Kidney (tissue), 14 donors: ENCODE data around the gene CCDC184. TPM values are rescaled to one million over a fixed set of nuclear protein-coding genes. Genes with fewer than 3 reads are reported as not detected.
A peak's percentile ranks its signal among the peaks of the same experiment; 100 is the strongest.

ENCODE experiments used
- DNase-seq, 5 donors: peaks; one replicate each; pipeline ENCODE4 v3.0.0-alpha.2; 2013 to 2020
- FAIRE-seq: peaks from 2 replicates; lab custom pipeline; 2012; peaks lifted over from hg19 to GRCh38; lab: Jason Lieb, UNC
- H3K27ac ChIP-seq, 2 donors: one replicate each; pipeline ENCODE4 v1.7.0; 2013; ENCODE audit warnings: low read depth in 2 of 2, low read length in 2 of 2, inconsistent platforms in 1 of 2
- H3K27me3 ChIP-seq: one replicate; pipeline ENCODE4 v1.7.1; 2013; ENCODE audit warnings: low read length, inconsistent platforms; ENCODE audit not compliant: control insufficient read depth, insufficient read depth
- H3K36me3 ChIP-seq, 3 donors: one replicate each; pipeline versions ENCODE4 v1.7.0 to v1.7.1; 2013; ENCODE audit warnings: low read length in 3 of 3, control low read depth in 1 of 3, inconsistent platforms in 1 of 3; ENCODE audit not compliant: insufficient read depth in 3 of 3, control insufficient read depth in 2 of 3
- H3K4me1 ChIP-seq, 3 donors: one replicate each; pipeline versions ENCODE4 v1.7.0 to v1.7.1; 2013; ENCODE audit warnings: low read length in 3 of 3, inconsistent platforms in 1 of 3, low read depth in 1 of 3; ENCODE audit not compliant: control insufficient read depth in 2 of 3, insufficient read depth in 2 of 3
- H3K4me3 ChIP-seq, 3 donors: one replicate each; pipeline versions ENCODE4 v1.7.0 to v1.8.1; 2013; ENCODE audit warnings: low read length in 3 of 3, control low read depth in 1 of 3, inconsistent platforms in 1 of 3
- H3K9ac ChIP-seq, 3 donors: one replicate each; pipeline versions ENCODE4 v1.7.0 to v1.7.1; 2013; ENCODE audit warnings: low read length in 3 of 3, control low read depth in 1 of 3, inconsistent platforms in 1 of 3
- H3K9me3 ChIP-seq, 3 donors: one replicate each; pipeline versions ENCODE4 v1.7.0 to v1.7.1; 2013; ENCODE audit warnings: low read length in 3 of 3, control low read depth in 1 of 3, inconsistent platforms in 1 of 3; ENCODE audit not compliant: control insufficient read depth in 2 of 3, insufficient read depth in 1 of 3
- CTCF ChIP-seq: IDR thresholded peaks from 3 replicates; pipeline ENCODE4 v1.5.1; 2012; ENCODE audit warnings: mild to moderate bottlenecking, moderate library complexity, borderline replicate concordance; ENCODE audit not compliant: insufficient read depth; ENCODE audit errors: extremely low read depth
- intact Hi-C: fragments of 100-400 bp; cut with DNase I; formaldehyde crosslinking; loops from one replicate; pipeline ENCODE4 v1.11.1; 2022
- polyA plus RNA-seq: library from polyadenylated mRNA; stranded (reverse); fragments of 350-450 nt; fragmentation: Illumina TruSeq; extraction: RNeasy Lipid Tissue Mini Kit (QIAGEN cat#74804); gene quantifications from one replicate; pipeline ENCODE4 v1.2.3, GENCODE V29; 2014; ENCODE audit warnings: low read depth, low replicate concordance; ENCODE audit not compliant: insufficient read depth
- total RNA-seq: library from RNA; stranded (reverse); fragmentation: NEBNext Ultra II Directional; extraction: Animal tissue kit (Norgen Biotek cat#: 25700); gene quantifications from one replicate; pipeline ENCODE4 v1.2.1, GENCODE V29; 2021
- donor health status: control.
- donor health status: control.
- donor health status: control.
- donor health status: control.
- donor health status: control.
- donor health status: DM: yes; HTN: yes; CAD: no.
- donor health status: Normal renal cell carcinoma (clear cell type).

CCDC184 gene
- total and polyA plus RNA-seq, 2 donors from 2014 or later: 1.7 to 2.0 TPM

DNA sequence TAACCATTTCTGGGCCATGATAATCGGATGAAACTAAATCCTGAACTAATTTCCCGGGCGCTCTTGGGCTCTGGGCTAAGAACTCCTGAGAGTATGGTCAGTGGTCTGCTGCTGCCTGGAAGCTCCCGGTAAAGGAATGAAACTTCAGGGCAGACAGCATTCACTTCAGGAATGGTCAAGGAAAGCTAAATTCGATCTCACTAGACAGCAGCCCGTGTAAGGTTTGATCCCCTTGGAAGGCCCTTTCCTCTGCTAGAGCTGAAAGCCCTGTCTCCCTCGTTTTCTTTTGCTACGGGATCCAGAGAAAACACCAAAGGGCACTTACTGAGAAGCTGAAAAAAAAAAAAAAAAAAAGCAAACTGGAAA, 26.8 kb upstream of the CCDC184 start:
- Histone ChIP-seq H3K9ac (peak overlapping the region; percentile 43 to 99 (median 93)), H3K27me3 (no peaks in the 10 kb centered on the region), H3K9me3 (no peaks in the 10 kb centered on the region), H3K36me3 (peaks cover 0 to 15% (median 7%) of the 10 kb centered on the region in 3 donors), H3K4me3 (peak overlapping the region; percentile 98 to 100 (median 98)), H3K27ac (peak overlapping the region in 1 of 2 donors; percentile 87), H3K4me1 (peaks cover 0 to 2% (median 0%) of the 10 kb centered on the region in 3 donors)
- intact Hi-C loops: no loop called here
- DNase-seq (no peak), FAIRE-seq (no peak)
- TF ChIP-seq CTCF: no peak

GRCh38 chr12:48157018-48157888, 26.2 kb upstream of the CCDC184 start, which contains the start of gene ASB8:
Gene ASB8 (minus strand): TSS chr12:48157515. CDS start chr12:48153496, 4,019 bp downstream.
- intact Hi-C loops: no loop called here
- no peaks in the 10 kb centered on the region for H3K27me3 ChIP-seq
- FAIRE-seq: no peak
- no peaks in the 10 kb centered on the region for H3K9me3 ChIP-seq
- no peak for TF ChIP-seq CTCF
- DNase-seq: peak; percentile 99 to 100 (median 99)
- peaks cover 0 to 2% (median 0%) of the 10 kb centered on the region in 3 donors for H3K4me1 ChIP-seq
- H3K36me3 ChIP-seq: peaks cover 0 to 11% (median 5%) of the 10 kb centered on the region in 3 donors
- peak within 1 kb of the TSS; percentile 98 to 100 (median 98) for H3K4me3 ChIP-seq
- peak within 1 kb of the TSS; percentile 87 to 88 for H3K27ac ChIP-seq
- H3K9ac ChIP-seq: peak within 1 kb of the TSS; percentile 45 to 99 (median 93)

DNA sequence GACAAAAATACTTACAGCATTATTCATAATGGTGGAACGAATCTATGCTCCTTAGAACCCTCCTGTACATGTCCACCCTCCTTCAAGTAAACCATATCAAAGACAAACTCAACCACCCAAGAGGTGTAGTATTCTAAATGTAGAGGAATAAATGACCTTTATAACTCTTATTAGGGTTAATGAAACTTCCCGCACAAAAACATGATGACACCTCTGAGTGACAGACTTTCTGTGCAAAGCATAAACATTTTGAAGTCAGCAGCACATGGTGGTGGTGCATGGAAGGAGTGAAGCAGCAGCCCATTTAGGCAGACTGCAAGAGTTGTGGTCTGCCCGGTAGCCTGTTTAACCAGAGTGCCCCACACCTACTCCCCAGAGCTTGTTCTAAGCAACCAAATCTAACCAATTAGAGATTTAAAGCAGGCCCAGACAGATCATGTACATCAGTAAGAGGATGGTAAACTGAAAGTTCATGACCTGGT, 25.5 kb upstream of the CCDC184 start:
- Histone ChIP-seq H3K4me3 (peak overlapping the region; percentile 98 to 100 (median 98)), H3K27ac (peak overlapping the region; percentile 87 to 88), H3K9me3 (no peaks in the 10 kb centered on the region), H3K4me1 (peaks cover 0 to 2% (median 0%) of the 10 kb centered on the region in 3 donors), H3K27me3 (no peaks in the 10 kb centered on the region), H3K36me3 (peaks cover 0 to 7% (median 4%) of the 10 kb centered on the region in 3 donors), H3K9ac (peak overlapping the region; percentile 9 to 99 (median 66))
- intact Hi-C loops: no loop called here
- no peak for DNase-seq
- no peak for FAIRE-seq
- TF ChIP-seq CTCF: no peak
